ENCODE measurements around the gene PRKCZ. TPM values are rescaled to one million over a fixed set of nuclear protein-coding genes. Genes with fewer than 3 reads are reported as not detected.

Gene PRKCZ
- total RNA-seq, 2 experiments from 2014 or later, result 8.0 to 10.0 TPM

- H3K9me3 ChIP-seq (ENCODE audit: low read length), result 0 out of 2 replicates have a peak, but pooled peaks cover 12% of the 10 kb centered on the region
- no peak overlapping the region for H2AFZ ChIP-seq (ENCODE audit: low read length)
- H3K9me2 ChIP-seq (ENCODE audit: insufficient read depth, low read length), result no peaks in the 10 kb centered on the region
- intact Hi-C loops (cut with micrococcal nuclease; ENCODE audit: unreplicated experiment), result no loop called here
- H4K20me1 ChIP-seq (ENCODE audit: insufficient read depth, low read length), result no peaks in the 10 kb centered on the region
- H3K79me2 ChIP-seq (ENCODE audit: insufficient read depth, low read depth, low read length), result no peaks in the 10 kb centered on the region
- ChIA-PET CTCF (ENCODE audit: unreplicated experiment) (no interaction called here), POLR2A (no interaction called here)
- no peak overlapping the region for H3K4me3 ChIP-seq (ENCODE audit: low read depth, low read length, poor library complexity, severe bottlenecking)
- no TSS peak for BruUV-seq (replicated peaks)
- TF ChIP-seq EZH2phosphoT487 (IDR thresholded peaks at IDR 0.05; ENCODE audit: borderline replicate concordance, low read depth, low read length) (no peak), CTCF (conservative IDR thresholded peaks at IDR 0.05; ENCODE audit: low read length) (no peak)
- H3K4me2 ChIP-seq (ENCODE audit: low read length), result no peak overlapping the region
- H3K27ac ChIP-seq (ENCODE audit: low read depth, low read length, poor library complexity, severe bottlenecking), result no peak overlapping the region
- no peaks in the 10 kb centered on the region for H3K36me3 ChIP-seq (ENCODE audit: insufficient read depth, low read length)
- DNase-seq (ENCODE audit: low spot score), result no peak
- no peaks in the 10 kb centered on the region for H3K4me1 ChIP-seq (ENCODE audit: insufficient read depth, low read length, poor library complexity, severe bottlenecking)
Observed at GRCh38 chr1:2060535-2060934, 10.3 kb downstream of the PRKCZ start.

DNA sequence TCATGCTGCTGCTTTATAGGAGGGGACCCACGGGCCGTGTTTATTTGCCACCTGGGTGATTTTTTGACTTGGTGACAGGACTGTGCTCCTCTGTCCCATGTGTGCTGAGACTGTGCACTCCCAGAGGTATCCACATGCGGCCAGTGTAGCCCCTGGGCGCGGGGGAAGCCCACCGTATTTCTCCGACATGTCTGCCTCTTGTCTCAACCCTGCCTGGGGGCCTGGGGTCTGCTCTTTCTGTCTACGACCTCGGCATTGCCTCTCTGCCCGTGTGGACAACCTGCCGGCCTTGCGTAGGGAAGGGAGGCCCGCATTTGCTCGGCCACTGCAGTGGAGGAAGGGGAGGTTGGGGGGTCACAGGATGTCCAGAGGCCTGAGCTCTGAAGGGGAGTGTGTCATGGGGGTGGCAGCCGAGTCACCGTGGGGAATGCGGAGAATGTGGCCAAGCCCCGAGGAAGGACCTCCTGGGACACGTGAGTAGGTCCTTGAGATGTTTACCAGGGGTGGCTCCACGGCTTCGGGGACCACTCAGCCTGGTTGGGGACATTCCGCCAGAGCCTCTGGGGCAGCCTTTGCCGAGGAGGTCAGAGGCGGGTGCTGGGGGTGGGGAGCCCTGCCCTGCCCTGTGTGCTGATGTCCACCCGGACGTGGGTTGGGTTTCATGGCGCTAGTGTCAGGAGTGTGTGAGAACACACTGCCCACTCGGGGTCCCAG lies 11.0 kb downstream of the PRKCZ start:
- intact Hi-C loops (cut with micrococcal nuclease; ENCODE audit: unreplicated experiment), result no loop called here
- H3K4me1 ChIP-seq (ENCODE audit: insufficient read depth, low read length, poor library complexity, severe bottlenecking), result no peaks in the 10 kb centered on the region
- H3K9me2 ChIP-seq (ENCODE audit: insufficient read depth, low read length), result no peaks in the 10 kb centered on the region
- no peaks in the 10 kb centered on the region for H4K20me1 ChIP-seq (ENCODE audit: insufficient read depth, low read length)
- no TSS peak for BruUV-seq (replicated peaks)
- TF ChIP-seq EZH2phosphoT487 (IDR thresholded peaks at IDR 0.05; ENCODE audit: borderline replicate concordance, low read depth, low read length) (no peak), CTCF (conservative IDR thresholded peaks at IDR 0.05; ENCODE audit: low read length) (no peak)
- no peak overlapping the region for H3K4me3 ChIP-seq (ENCODE audit: low read depth, low read length, poor library complexity, severe bottlenecking)
- no peak overlapping the region for H2AFZ ChIP-seq (ENCODE audit: low read length)
- 0 out of 2 replicates have a peak, but pooled peaks cover 12% of the 10 kb centered on the region for H3K9me3 ChIP-seq (ENCODE audit: low read length)
- ChIA-PET POLR2A (no interaction called here), CTCF (ENCODE audit: unreplicated experiment) (no interaction called here)
- H3K4me2 ChIP-seq (ENCODE audit: low read length), result no peak overlapping the region
- DNase-seq (ENCODE audit: low spot score), result no peak
- no peak overlapping the region for H3K27ac ChIP-seq (ENCODE audit: low read depth, low read length, poor library complexity, severe bottlenecking)
- H3K79me2 ChIP-seq (ENCODE audit: insufficient read depth, low read depth, low read length), result no peaks in the 10 kb centered on the region
- no peaks in the 10 kb centered on the region for H3K36me3 ChIP-seq (ENCODE audit: insufficient read depth, low read length)

- Histone ChIP-seq H4K20me1 (ENCODE audit: insufficient read depth, low read length) (no peaks in the 10 kb centered on the region), H3K9me2 (ENCODE audit: insufficient read depth, low read length) (no peaks in the 10 kb centered on the region), H3K4me3 (ENCODE audit: low read depth, low read length, poor library complexity, severe bottlenecking) (no peak overlapping the region), H3K27ac (ENCODE audit: low read depth, low read length, poor library complexity, severe bottlenecking) (no peak overlapping the region), H3K4me1 (ENCODE audit: insufficient read depth, low read length, poor library complexity, severe bottlenecking) (no peaks in the 10 kb centered on the region), H3K4me2 (ENCODE audit: low read length) (no peak overlapping the region), H3K36me3 (ENCODE audit: insufficient read depth, low read length) (no peaks in the 10 kb centered on the region), H2AFZ (ENCODE audit: low read length) (no peak overlapping the region), H3K79me2 (ENCODE audit: insufficient read depth, low read depth, low read length) (no peaks in the 10 kb centered on the region), H3K9me3 (ENCODE audit: low read length) (0 out of 2 replicates have a peak, but pooled peaks cover 12% of the 10 kb centered on the region)
- no peak for DNase-seq (ENCODE audit: low spot score)
- TF ChIP-seq CTCF (conservative IDR thresholded peaks at IDR 0.05; ENCODE audit: low read length), result no peak
- TF ChIP-seq EZH2phosphoT487 (IDR thresholded peaks at IDR 0.05; ENCODE audit: borderline replicate concordance, low read depth, low read length), result no peak
- POLR2A ChIA-PET, result no interaction called here
- CTCF ChIA-PET (ENCODE audit: unreplicated experiment), result no interaction called here
- BruUV-seq (replicated peaks), result no TSS peak
- intact Hi-C loops (cut with micrococcal nuclease; ENCODE audit: unreplicated experiment), result no loop called here
Observed at GRCh38 chr1:2065699-2066098, 15.5 kb downstream of the PRKCZ start.
